Activated B cell treated with CpG ODN at 0.5 μM for 24 hours (primary cell): Measurements from ENCODE around the gene CTNNA2. TPM values are rescaled to one million over a fixed set of nuclear protein-coding genes. Genes with fewer than 3 reads are reported as not detected.

ENCODE experiments used
- ATAC-seq: fragments of 200-7000 bp; cut with Tn5 transposase; one replicate; pipeline ENCODE4 v1.10.0; 2021; ENCODE audit warnings: low read depth, mild to moderate bottlenecking, moderate library complexity
- CTCF ChIA-PET: fragments of 350-600 bp; sonication (Branson Sonifier 250); formaldehyde crosslinking; loops from one replicate; lab custom pipeline; 2021; ENCODE audit warnings: antibody characterized with exemption; lab: Charles Lee
- POLR2A ChIA-PET: fragments of 350-600 bp; sonication (Branson Sonifier 250); formaldehyde crosslinking; loops from one replicate; lab custom pipeline; 2021; ENCODE audit warnings: antibody characterized with exemption; lab: Charles Lee
- DNase-seq: peaks from one replicate; pipeline ENCODE4 v3.0.0; 2022
- H3K27ac Mint-ChIP-seq: one replicate; pipeline ENCODE4 v1.8.0; 2020; ENCODE audit warnings: mixed read lengths
- H3K27me3 Mint-ChIP-seq: one replicate; pipeline ENCODE4 v1.8.0; 2021; ENCODE audit warnings: mixed read lengths
- H3K36me3 Mint-ChIP-seq: one replicate; pipeline ENCODE4 v1.8.0; 2021; ENCODE audit warnings: low read depth, mixed read lengths
- H3K4me1 Mint-ChIP-seq: one replicate; pipeline ENCODE4 v1.8.0; 2021; ENCODE audit warnings: mixed read lengths
- H3K4me3 Mint-ChIP-seq: one replicate; pipeline ENCODE4 v1.8.0; 2020; ENCODE audit warnings: mild to moderate bottlenecking, mixed read lengths
- H3K9me3 Mint-ChIP-seq: one replicate; pipeline ENCODE4 v1.8.0; 2020; ENCODE audit warnings: mixed read lengths
- intact Hi-C: fragments of 100-400 bp; cut with micrococcal nuclease; formaldehyde crosslinking; loops from one replicate; pipeline ENCODE4 v1.15.1; 2024
- total RNA-seq: library from RNA; stranded (reverse); gene quantifications from 2 replicates; pipeline ENCODE4 v1.2.3, GENCODE V29; 2022
- TF ChIP-seq, protein P1 (sequence below): fragments of 200-600 bp; IDR thresholded peaks from one replicate; pipeline ENCODE4 v1.8.0; 2022; ENCODE audit warnings: antibody characterized with exemption, mild to moderate bottlenecking

The CTNNA2 gene
- total RNA-seq = not detected in 2 replicates

DNA sequence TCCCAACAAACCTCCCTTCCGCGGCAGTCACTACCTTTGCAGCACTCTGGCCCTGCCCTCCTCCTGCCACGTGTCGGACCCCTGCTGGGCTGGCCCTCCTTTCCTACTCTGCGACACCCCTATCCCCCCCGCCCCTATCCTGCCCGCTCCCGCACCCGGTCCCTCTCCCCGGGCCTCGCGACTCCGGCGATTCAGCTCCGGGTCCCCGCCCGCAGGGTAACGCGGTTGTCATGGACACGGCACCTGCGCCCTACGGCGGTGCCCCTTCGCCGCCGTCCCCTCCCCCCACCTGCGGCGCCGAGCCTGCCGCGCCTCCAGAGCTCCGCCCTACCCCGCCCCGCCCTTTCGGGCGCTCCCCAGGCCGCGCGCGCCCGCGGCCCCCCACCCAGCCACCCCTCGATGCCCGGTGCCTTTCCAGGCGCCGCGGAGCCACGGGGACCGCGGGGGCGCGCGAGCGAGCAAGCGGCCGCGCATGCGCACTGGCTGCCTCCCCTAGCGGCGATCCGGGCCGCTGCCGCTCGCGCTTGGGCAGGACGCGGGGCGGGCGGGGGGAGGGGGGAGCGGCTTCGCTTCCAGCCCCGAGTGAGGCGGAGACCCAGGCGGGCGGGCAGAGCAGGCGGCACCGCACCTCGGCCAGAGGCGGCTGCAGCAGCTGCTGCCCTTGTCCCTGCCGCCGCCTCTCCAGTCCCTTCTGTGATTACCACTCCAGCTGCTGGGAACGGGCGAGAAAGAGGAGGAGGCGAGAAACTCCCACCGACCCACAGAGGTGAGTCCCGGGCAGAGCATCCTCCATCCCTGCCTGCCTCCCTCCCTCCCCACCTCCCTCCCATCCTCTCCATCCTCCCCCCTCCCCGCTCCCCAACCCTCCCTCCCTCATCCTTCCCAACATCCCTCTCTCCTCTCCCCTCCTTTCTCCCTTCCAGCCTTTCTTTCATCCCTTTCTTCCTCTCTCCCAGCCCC is at the start of gene CTNNA2:
Gene CTNNA2 (plus strand): TSS at position 610 of the 960 bp plus-strand sequence.
- Mint-ChIP-seq H3K27me3 (peaks cover 12% of the 10 kb centered on the region), H3K4me3 (peak within 1 kb of the TSS; percentile 39), H3K27ac (no peak within 1 kb of the TSS), H3K9me3 (peaks cover 5% of the 10 kb centered on the region), H3K36me3 (no peaks in the 10 kb centered on the region), H3K4me1 (peaks cover 4% of the 10 kb centered on the region)
- DNase-seq = no peak
- intact Hi-C loops = no loop called here
- TF ChIP-seq, protein P1, sequence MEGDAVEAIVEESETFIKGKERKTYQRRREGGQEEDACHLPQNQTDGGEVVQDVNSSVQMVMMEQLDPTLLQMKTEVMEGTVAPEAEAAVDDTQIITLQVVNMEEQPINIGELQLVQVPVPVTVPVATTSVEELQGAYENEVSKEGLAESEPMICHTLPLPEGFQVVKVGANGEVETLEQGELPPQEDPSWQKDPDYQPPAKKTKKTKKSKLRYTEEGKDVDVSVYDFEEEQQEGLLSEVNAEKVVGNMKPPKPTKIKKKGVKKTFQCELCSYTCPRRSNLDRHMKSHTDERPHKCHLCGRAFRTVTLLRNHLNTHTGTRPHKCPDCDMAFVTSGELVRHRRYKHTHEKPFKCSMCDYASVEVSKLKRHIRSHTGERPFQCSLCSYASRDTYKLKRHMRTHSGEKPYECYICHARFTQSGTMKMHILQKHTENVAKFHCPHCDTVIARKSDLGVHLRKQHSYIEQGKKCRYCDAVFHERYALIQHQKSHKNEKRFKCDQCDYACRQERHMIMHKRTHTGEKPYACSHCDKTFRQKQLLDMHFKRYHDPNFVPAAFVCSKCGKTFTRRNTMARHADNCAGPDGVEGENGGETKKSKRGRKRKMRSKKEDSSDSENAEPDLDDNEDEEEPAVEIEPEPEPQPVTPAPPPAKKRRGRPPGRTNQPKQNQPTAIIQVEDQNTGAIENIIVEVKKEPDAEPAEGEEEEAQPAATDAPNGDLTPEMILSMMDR = no peak
- CTCF ChIA-PET = no interaction called here
- POLR2A ChIA-PET = no interaction called here
- ATAC-seq = peak; percentile 18

DNA sequence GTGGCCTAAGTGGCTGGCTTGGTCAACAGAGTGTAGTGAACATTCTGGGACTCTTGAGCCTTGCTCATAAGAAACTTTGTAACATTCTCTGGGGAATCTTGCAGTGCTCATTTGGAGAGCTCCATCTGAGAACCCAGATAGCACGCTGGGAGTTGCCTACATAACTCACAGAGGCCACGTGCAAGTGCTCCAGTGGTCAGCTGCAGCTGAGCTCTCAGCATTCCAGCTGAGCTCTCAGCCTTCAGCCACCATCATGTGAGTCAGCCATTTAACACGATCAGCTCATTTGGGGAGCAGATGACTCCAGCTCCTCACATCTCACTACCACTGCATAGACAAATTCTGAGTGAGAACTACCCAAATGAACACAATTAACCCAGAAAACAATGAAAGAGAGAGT is 25.5 kb upstream of the CTNNA2 start:
- Mint-ChIP-seq H3K4me1 (no peaks in the 10 kb centered on the region), H3K4me3 (no peak overlapping the region), H3K27ac (no peak overlapping the region), H3K36me3 (no peaks in the 10 kb centered on the region), H3K9me3 (peaks cover 6% of the 10 kb centered on the region), H3K27me3 (no peaks in the 10 kb centered on the region)
- DNase-seq = no peak
- no peak for ATAC-seq
- ChIA-PET POLR2A (no interaction called here), CTCF (no interaction called here)
- TF ChIP-seq, protein P1 = no peak
- intact Hi-C loops = no loop called here

DNA sequence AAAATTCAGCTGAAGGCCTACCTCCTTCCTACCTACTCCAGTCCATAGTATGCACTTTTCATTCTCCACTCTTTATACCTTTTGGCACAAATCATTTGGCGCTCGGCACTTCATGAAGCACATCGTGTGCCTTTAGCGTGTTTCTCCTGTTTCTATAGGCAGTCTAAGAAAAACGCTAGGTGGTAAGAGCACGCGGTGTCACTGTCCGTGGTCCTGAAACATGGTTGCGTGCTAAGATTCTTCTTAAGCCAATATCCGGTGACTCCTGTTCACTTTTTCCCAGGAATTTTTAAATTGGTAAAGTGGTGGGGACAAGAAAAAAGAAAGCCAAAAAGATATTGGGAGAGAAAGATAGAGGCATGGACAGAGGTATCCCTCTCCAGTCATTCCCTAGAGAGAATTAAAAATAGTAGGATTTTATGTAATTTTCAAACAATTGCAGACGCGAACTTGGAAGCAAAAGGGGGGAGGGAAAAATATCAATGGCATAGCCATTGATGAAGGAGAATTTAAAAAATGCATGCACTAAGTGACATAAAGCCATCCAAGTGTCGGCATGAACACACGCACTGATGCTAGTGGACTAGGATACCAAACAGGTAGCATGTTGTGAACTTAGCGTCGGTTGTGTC is 1.4 kb upstream of the CTNNA2 start:
- no peak for DNase-seq
- TF ChIP-seq, protein P1 = no peak
- CTCF ChIA-PET = no interaction called here
- POLR2A ChIA-PET = no interaction called here
- Mint-ChIP-seq H3K27ac (no peak overlapping the region), H3K4me1 (peaks cover 4% of the 10 kb centered on the region), H3K9me3 (peaks cover 5% of the 10 kb centered on the region), H3K4me3 (no peak overlapping the region), H3K27me3 (peaks cover 12% of the 10 kb centered on the region), H3K36me3 (no peaks in the 10 kb centered on the region)
- intact Hi-C loops = no loop called here
- no peak for ATAC-seq

DNA sequence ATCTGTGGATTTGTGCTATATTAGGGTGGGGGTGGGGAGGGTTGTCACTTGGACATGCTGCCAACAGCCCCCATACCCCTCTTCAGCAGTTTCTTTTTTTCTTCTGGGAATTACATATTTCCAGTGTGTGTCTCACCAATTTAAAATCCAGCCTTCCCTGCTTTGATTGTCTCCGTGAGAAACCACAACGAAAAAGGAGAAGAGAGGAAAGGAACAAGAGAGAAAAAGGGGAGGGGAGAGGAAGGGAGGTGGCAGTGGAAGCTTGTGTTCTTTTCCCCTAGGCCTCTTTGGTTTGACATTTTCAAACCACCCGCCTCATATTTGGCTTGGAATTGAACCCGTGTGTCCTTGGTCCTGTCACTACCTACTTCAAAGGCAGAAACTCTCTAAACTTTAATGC is 860 bp downstream of the CTNNA2 start:
- Mint-ChIP-seq H3K36me3 (no peaks in the 10 kb centered on the region), H3K4me1 (peaks cover 4% of the 10 kb centered on the region), H3K4me3 (no peak overlapping the region), H3K27ac (no peak overlapping the region), H3K9me3 (peaks cover 5% of the 10 kb centered on the region), H3K27me3 (peaks cover 12% of the 10 kb centered on the region)
- intact Hi-C loops = no loop called here
- no peak for DNase-seq
- POLR2A ChIA-PET = no interaction called here
- TF ChIP-seq, protein P1 = no peak
- no peak for ATAC-seq
- CTCF ChIA-PET = no interaction called here

DNA sequence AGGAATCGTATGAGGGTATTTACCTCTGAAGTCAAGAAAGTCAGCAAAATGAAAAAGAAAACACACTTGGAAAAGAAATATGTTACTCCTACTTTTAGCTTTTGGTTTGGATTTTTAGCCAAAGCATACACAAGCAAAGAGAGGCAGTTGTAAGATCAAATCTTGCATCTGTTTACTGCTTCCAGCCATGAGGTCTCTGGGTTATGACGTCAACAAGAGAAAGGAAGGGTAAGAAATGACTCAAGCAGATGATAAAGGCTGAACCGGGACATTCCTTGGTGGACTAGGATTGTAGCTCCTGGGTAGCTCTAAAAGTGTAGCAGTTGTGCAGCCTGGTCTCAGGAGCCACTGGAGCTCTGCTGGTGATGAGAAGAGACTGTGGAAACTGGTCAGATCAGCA is 16.8 kb downstream of the CTNNA2 start:
- H3K36me3 Mint-ChIP-seq = no peaks in the 10 kb centered on the region
- no peak overlapping the region for H3K4me3 Mint-ChIP-seq
- DNase-seq = no peak
- ChIA-PET CTCF (no interaction called here), POLR2A (no interaction called here)
- H3K27me3 Mint-ChIP-seq = no peaks in the 10 kb centered on the region
- no peak for ATAC-seq
- H3K27ac Mint-ChIP-seq = no peak overlapping the region
- H3K9me3 Mint-ChIP-seq = no peaks in the 10 kb centered on the region
- intact Hi-C loops = no loop called here
- TF ChIP-seq, protein P1 = no peak
- H3K4me1 Mint-ChIP-seq = no peaks in the 10 kb centered on the region
